AG09309 (cell line): ENCODE data around the gene ZCCHC8.
A peak's percentile ranks its signal among the peaks of the same experiment; 100 is the strongest.

Experiments used
- DNase-seq: peaks from one replicate; pipeline ENCODE4 v3.0.0-alpha.2; 2010; ENCODE audit warnings: low read depth
- H3K4me3 ChIP-seq: 2 replicates; pipeline ENCODE4 v1.5.1; 2011; ENCODE audit warnings: mild to moderate bottlenecking, low read depth, low read length, moderate library complexity; ENCODE audit not compliant: control insufficient read depth
- TF ChIP-seq, protein P1 (sequence below): IDR thresholded peaks from 2 replicates; pipeline ENCODE4 v1.5.1; 2011; ENCODE audit warnings: mild to moderate bottlenecking, low read depth, low read length, inconsistent platforms; ENCODE audit not compliant: insufficient read depth, control insufficient read depth; ENCODE audit errors: missing control alignments

ZCCHC8 gene

DNA sequence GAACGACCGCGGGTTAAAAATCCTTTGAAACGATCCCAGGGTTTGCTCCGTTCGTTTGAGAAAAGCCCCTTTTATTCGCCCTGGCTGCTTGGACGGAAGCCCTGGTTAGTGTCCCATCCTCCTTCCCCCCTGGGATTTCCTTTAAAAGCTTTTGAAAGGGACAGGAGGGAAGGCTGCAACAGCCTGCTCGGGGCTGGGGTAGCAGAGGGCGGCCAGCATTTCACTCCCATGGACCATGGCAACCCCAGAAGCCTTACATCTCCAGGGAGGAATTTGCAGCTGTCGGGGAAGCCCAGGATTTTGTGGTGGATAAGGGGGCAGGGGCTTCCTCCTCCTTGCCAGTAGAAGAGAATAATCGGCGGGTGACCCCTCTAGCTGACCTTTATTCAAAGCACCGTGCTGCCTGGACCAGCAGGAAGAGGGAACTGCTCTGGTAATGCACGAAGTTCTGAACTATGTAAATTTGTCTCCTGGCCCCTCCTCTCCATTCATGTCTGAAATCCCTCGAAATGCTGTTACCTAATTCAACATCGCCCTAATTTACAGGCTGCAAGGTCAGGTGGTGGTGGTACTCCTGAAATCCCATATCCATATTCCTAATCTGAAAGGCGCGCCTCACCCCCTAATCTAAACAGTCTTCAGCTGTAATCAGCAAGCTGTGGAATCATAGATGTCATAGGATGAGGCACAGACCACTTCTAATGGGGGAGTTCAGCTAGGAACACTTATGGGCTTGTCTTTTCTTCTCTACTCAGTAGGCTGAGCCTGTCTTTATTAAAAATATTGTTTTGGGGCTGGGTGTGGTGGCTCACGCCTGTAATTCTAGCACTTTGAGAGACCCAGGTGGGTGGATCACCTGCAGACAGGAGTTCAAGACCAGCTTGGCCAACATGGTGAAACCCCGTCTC is 77.2 kb downstream of the ZCCHC8 start:
- TF ChIP-seq, protein P1, sequence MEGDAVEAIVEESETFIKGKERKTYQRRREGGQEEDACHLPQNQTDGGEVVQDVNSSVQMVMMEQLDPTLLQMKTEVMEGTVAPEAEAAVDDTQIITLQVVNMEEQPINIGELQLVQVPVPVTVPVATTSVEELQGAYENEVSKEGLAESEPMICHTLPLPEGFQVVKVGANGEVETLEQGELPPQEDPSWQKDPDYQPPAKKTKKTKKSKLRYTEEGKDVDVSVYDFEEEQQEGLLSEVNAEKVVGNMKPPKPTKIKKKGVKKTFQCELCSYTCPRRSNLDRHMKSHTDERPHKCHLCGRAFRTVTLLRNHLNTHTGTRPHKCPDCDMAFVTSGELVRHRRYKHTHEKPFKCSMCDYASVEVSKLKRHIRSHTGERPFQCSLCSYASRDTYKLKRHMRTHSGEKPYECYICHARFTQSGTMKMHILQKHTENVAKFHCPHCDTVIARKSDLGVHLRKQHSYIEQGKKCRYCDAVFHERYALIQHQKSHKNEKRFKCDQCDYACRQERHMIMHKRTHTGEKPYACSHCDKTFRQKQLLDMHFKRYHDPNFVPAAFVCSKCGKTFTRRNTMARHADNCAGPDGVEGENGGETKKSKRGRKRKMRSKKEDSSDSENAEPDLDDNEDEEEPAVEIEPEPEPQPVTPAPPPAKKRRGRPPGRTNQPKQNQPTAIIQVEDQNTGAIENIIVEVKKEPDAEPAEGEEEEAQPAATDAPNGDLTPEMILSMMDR: no peak
- DNase-seq: no peak
- peak overlapping the region; percentile 73 for H3K4me3 ChIP-seq

DNA sequence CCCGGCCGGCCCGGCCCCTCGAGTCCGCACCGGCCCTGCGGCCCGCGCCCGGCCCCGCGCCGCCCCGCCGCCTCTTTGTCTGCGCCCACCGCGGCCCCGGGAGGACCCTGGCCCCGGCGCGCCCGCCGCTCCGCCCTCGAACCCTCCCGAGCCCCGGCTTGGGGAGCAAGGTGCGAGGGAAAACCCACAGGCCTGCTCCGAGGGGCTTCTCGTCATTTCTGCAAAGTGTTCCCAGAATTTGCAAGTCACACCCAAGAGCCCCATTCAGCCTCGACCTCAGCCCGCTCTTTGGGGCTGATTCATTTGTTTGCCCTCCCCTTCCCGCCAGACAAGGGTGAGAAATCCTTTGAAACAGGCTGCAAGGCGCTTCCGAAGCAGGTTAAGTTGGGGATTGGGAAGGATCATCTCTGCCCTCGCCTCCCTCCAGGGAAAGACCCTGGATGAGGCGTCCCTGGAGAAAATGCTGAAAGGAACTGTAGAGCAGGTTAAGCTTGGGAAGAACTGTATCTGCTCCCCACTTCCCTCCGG is 77.9 kb downstream of the ZCCHC8 start:
- TF ChIP-seq, protein P1: no peak
- DNase-seq: no peak
- peak overlapping the region; percentile 73 for H3K4me3 ChIP-seq

DNA sequence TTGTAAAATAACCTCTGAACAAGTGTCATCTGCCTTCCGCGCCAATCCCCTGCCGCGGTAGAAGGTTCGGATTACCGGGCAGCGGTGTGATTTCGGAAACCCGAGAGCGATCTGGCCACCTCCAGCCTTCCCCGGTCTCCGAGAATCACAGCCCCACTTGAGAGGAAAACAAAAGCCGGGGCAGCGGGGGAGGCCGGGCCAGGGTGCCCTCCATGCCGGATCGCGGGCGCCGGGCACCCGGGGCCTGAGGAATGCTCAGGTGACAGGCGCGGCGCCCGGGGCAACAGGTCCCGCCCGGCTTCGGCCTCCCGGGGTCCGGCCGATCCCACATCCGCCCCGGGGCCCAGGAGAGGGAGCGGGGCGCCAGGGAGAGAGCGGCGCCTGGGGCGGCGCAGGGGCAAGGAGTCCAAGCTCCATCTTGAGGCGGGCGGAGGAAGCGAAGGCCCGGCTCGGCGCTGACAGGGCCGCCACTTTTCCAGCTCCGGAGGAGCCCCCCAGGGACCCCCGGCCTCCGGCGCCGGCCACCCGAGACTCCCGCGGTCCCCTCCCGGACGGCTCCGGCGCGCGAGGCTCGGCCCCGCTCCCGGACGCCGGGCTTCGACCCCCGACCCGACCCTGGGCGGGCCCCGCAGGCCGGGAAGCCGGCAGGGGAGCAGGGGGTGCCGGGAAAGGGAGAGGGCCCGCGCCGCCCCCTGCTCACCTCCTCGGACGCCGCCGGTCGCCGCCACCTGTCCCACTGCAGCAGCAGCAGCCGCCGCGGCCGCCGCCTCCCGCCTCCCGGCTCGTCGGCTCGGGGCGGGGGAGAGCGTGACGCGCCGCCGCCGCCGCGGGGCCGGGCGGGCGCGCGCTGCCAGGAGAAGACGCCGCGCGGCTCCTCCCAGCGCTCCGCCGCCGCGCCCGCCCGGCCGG is 78.7 kb downstream of the ZCCHC8 start, which contains the start of gene CLIP1:
Gene CLIP1 (minus strand): TSS at position 849 of the 909 bp plus-strand sequence. CDS start 42,217 bp downstream, outside the sequence.
- TF ChIP-seq, protein P1: peak; percentile 43
- DNase-seq: no peak
- peak within 1 kb of the TSS; percentile 75 for H3K4me3 ChIP-seq
